Panc1 (cell line): ENCODE results near the gene IRX3. TPM values are rescaled to one million over a fixed set of nuclear protein-coding genes. Genes with fewer than 3 reads are reported as not detected.

ENCODE experiments used
- ATAC-seq: fragments of 200-7000 bp; cut with Tn5 transposase; 2 replicates; pipeline ENCODE4 v1.9.1; 2020; ENCODE audit warnings: mild to moderate bottlenecking, moderate library complexity
- BruUV-seq: library from RNA; stranded (reverse); fragments of 400-500 nt; replicated peaks from 2 replicates; lab custom pipeline; 2021; lab: Mats Ljungman, UMichigan
- CTCF ChIA-PET: fragments of 300-600 bp; sonication (Branson Sonifier 250); formaldehyde crosslinking; loops from one replicate; lab custom pipeline; 2022; ENCODE audit warnings: antibody characterized with exemption; lab: Charles Lee
- POLR2A ChIA-PET: fragments of 300-600 bp; sonication (Branson Sonifier 250); formaldehyde crosslinking; loops from one replicate; lab custom pipeline; 2022; ENCODE audit warnings: antibody characterized with exemption; lab: Charles Lee
- DNase-seq: peaks from one replicate; pipeline ENCODE4 v3.0.0-alpha.2; 2010; ENCODE audit warnings: low read depth, low spot score
- H3K27ac ChIP-seq: 2 replicates; pipeline ENCODE4 v1.5.1; 2011; ENCODE audit warnings: mild to moderate bottlenecking, low read length, inconsistent platforms
- H3K27me3 ChIP-seq: fragments of 200-500 bp; sonication (Bioruptor generic); 2 replicates; pipeline ENCODE4 v1.6.0; 2014; ENCODE audit warnings: low read length, inconsistent platforms; ENCODE audit not compliant: control insufficient read depth, insufficient read depth
- H3K36me3 ChIP-seq: fragments of 200-500 bp; sonication (Bioruptor generic); 2 replicates; pipeline ENCODE4 v1.5.1; 2014; ENCODE audit warnings: inconsistent platforms, mild to moderate bottlenecking, low read length, moderate library complexity; ENCODE audit not compliant: control insufficient read depth, insufficient read depth
- H3K4me1 ChIP-seq: 2 replicates; pipeline ENCODE4 v1.5.1; 2011; ENCODE audit warnings: inconsistent platforms, mild to moderate bottlenecking, low read length, moderate library complexity; ENCODE audit not compliant: control insufficient read depth, insufficient read depth
- H3K4me3 ChIP-seq, 2 experiments: 2 replicates each; pipeline ENCODE4 v1.5.1; 2011 to 2012; ENCODE audit warnings: low read depth in 2 of 2, low read length in 2 of 2, mild to moderate bottlenecking in 2 of 2, inconsistent platforms in 1 of 2, moderate library complexity in 1 of 2
- H3K9me3 ChIP-seq: fragments of 200-500 bp; sonication (Bioruptor generic); 2 replicates; pipeline ENCODE4 v1.5.1; 2014; ENCODE audit warnings: low read depth, mild to moderate bottlenecking, inconsistent platforms, low read length, moderate library complexity; ENCODE audit not compliant: control insufficient read depth, insufficient read depth
- POLR2AphosphoS5 ChIP-seq: IDR thresholded peaks from 2 replicates; pipeline ENCODE4 v1.6.1; 2012; ENCODE audit warnings: mild to moderate bottlenecking, low read depth, low read length, moderate library complexity
- REST ChIP-seq, 2 experiments: IDR thresholded peaks; 2 replicates each; pipeline ENCODE4 v1.6.1; 2011 to 2012; ENCODE audit warnings: low read depth in 2 of 2, control low read depth in 1 of 2, low read length in 1 of 2, mild to moderate bottlenecking in 1 of 2, moderate library complexity in 1 of 2; ENCODE audit not compliant: insufficient read depth in 1 of 2
- SIN3A ChIP-seq: IDR thresholded peaks from 2 replicates; pipeline ENCODE4 v1.6.1; 2012; ENCODE audit warnings: low read depth, mild to moderate bottlenecking, low read length, moderate library complexity, borderline replicate concordance; ENCODE audit not compliant: insufficient read depth
- TCF7L2 ChIP-seq: IDR thresholded peaks from 2 replicates; pipeline ENCODE4 v1.6.1; 2011; ENCODE audit warnings: mild to moderate bottlenecking, low read depth, low read length, inconsistent platforms
- in situ Hi-C: cut with HindIII; loops from 2 replicates; pipeline ENCODE4 v1.10.0; 2016; ENCODE audit warnings: low sequenced_read_pairs, low pct_unique_long_range_greater_than_20kb
- intact Hi-C: fragments of 100-400 bp; cut with micrococcal nuclease; formaldehyde crosslinking; loops from one replicate; pipeline ENCODE4 v1.10.0; 2022; ENCODE audit not compliant: unreplicated experiment
- total RNA-seq: library from RNA; stranded (reverse); gene quantifications from one replicate; pipeline ENCODE4 v1.2.1, GENCODE V29; 2021; ENCODE audit not compliant: unreplicated experiment
- TF ChIP-seq, protein P1 (sequence below): fragments of 450-650 bp; IDR thresholded peaks from 2 replicates; pipeline ENCODE4 v1.5.1; 2017; ENCODE audit warnings: mild to moderate bottlenecking

The IRX3 gene
- total RNA-seq, 1 experiment from 2014 or later = 7.0 TPM

DNA sequence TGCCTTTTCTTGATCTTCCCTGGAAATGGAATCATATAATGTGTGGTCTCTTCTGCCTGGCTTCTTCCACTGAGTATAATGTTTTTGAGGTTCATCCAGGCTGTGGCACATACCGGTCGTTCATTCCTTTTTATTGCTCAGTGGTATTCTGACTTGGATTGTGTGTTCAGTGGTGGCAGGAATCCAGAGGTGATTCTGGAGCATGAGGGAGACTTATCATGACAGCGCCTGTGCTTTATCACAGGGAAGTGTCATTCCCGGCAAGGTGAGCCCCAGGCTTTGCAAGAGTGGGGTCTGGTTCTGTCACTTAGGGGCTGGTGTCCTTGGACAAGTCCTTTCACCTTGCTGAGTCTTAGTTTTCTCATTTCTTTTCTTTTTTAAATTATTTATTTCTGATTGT lies 53.0 kb downstream of the IRX3 start:
- H3K4me3 ChIP-seq = no peak overlapping the region
- no peaks in the 10 kb centered on the region for H3K27me3 ChIP-seq
- BruUV-seq = no TSS peak
- in situ Hi-C loops (no loop called here), intact Hi-C loops (no loop called here)
- ChIA-PET CTCF (no interaction called here), POLR2A (no interaction called here)
- no peaks in the 10 kb centered on the region for H3K9me3 ChIP-seq
- ATAC-seq = no peak
- DNase-seq = no peak
- no peak for TF ChIP-seq SIN3A
- TF ChIP-seq REST (IDR thresholded peaks at IDR 0.05; ENCODE audit: insufficient read depth in 1 of 2, low read depth in 2 of 2, low read length in 1 of 2) = no peak
- TF ChIP-seq, protein P1, sequence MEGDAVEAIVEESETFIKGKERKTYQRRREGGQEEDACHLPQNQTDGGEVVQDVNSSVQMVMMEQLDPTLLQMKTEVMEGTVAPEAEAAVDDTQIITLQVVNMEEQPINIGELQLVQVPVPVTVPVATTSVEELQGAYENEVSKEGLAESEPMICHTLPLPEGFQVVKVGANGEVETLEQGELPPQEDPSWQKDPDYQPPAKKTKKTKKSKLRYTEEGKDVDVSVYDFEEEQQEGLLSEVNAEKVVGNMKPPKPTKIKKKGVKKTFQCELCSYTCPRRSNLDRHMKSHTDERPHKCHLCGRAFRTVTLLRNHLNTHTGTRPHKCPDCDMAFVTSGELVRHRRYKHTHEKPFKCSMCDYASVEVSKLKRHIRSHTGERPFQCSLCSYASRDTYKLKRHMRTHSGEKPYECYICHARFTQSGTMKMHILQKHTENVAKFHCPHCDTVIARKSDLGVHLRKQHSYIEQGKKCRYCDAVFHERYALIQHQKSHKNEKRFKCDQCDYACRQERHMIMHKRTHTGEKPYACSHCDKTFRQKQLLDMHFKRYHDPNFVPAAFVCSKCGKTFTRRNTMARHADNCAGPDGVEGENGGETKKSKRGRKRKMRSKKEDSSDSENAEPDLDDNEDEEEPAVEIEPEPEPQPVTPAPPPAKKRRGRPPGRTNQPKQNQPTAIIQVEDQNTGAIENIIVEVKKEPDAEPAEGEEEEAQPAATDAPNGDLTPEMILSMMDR = no peak
- no peak for TF ChIP-seq POLR2AphosphoS5
- no peak for TF ChIP-seq TCF7L2
- H3K36me3 ChIP-seq = no peaks in the 10 kb centered on the region
- H3K27ac ChIP-seq = no peak overlapping the region
- H3K4me1 ChIP-seq = no peaks in the 10 kb centered on the region
